NCI-H460 (cell line): ENCODE results near the gene CD6. TPM values are rescaled to one million over a fixed set of nuclear protein-coding genes. Genes with fewer than 3 reads are reported as not detected.
"Not testable (repeated sequence)": the region's sequence is repeated elsewhere in the genome, so short reads cannot be mapped to it uniquely, and the experiment has no call there.

Experiments used
- DNase-seq: peaks from one replicate; pipeline ENCODE4 v3.0.0-alpha.2; 2016; ENCODE audit warnings: low read depth; ENCODE audit errors: extremely low read depth
- total RNA-seq: library from RNA; depleted of rRNA; stranded (reverse); fragments of >200 nt; shearing (Covaris generic); gene quantifications from 2 replicates; pipeline ENCODE4 v1.2.3, GENCODE V29; 2014

The CD6 gene
- total RNA-seq, 1 experiment from 2014 or later = not detected

DNA sequence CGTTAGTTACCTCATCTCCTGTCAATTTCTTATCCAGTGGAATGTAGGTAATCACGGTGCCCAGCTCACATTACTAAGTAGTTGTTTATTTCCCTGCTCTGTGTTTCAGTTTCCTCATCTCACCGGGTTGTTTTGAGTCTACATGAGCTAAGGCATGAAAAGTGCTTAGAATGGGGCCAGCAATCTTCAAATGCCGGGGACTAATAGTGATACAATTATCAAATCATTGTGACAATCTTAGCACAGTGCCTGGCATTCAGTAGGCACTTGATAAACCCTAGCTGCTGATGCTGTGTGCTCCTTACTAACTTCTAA, 77.5 kb downstream of the CD6 start:
- no peak for DNase-seq

DNA sequence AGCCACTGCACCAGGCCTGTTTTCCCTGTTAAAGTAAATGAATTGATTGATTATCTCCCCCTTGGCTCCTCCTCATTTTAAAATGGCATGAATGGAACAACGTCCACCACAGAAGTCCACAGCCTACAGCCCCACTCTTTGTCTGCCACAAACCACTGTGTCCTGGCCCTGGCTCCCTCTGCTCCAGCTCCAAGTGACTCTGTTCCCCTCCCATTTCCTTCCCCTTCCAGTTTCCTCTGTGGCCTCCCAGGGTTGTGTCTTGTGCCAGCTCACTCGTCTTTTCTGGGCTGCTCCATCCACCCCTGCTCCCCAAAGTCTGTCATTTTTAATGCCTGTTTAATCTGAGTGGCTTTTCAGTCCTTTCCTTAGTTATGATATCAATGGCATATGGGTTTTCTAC, 78.4 kb downstream of the CD6 start:
- no peak for DNase-seq

DNA sequence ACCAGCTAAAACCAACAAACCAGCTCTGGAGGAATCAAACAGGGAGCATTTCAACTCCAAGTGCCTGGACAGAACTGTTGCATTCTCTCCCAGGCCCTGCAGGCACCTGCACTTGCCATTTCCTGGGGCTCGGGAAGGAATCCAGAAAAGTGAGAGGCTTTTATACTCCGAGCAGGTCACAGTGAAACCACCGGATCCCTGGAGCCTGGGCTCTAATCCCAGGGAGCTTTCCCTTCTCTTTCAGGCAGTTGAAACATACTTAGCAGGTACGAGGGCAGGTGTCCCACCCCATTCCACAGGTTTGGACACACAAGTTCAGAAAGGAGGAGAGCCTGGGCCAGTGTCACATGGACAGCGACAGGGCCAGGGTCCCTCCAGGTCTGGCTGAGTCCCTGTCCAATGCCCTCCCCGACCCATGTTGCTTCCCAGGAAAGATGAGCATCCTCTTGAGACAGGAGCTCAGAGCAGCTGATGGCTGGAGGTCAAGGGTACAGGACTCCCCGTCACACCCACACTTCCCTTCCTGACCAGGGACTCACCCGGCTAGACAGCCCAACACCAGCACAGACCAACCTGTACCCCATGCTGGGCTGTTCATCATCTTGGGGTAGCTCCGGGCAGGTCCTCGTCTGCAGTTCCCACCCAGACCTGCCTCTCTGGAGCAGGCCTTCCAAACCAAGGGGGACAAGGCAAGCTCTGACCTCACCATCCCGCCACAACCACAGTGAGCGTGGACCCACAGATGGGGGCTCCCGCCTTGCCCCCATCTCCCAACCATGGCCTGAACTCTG, 80.9 kb downstream of the CD6 start:
- DNase-seq = no peak

DNA sequence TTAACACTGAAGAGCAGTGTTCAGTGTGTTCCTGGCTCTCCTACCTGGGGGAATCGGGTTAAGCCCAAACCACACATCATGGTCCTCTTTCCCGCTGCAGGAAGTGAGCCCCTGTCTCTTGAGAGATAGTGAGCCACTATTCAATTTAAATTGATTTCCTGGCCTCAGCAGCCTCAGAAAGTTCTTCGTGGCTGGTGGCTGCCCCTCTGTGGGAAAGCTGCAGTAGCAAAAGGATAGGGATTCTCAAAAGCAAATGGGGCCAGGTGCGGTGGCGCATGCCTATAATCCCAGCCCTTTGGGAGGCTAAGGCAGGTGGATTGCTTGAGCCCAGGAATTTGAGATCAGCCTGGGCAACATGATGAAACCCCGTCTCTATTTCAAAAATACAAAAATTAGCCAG, 81.7 kb downstream of the CD6 start:
- DNase-seq = no peak

DNA sequence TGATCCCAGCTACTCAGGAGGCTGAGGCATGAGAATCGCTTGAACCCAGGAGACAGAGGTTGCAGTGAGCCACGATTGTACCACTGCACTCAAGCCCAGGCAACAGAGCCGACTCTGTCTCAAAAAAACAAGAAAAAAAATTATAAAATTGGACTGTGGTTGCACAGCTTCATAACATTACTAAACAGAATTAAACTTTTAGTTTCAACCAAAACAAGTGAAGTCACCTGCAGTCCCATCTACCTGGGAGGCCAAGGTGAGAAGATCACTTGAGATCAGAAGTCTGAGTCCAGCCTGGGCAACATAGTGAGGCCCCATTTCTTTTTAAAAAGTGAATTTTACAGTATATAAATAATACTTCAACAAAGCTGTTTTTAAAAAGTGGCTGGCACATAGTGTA, 83.0 kb downstream of the CD6 start:
- DNase-seq = no peak

DNA sequence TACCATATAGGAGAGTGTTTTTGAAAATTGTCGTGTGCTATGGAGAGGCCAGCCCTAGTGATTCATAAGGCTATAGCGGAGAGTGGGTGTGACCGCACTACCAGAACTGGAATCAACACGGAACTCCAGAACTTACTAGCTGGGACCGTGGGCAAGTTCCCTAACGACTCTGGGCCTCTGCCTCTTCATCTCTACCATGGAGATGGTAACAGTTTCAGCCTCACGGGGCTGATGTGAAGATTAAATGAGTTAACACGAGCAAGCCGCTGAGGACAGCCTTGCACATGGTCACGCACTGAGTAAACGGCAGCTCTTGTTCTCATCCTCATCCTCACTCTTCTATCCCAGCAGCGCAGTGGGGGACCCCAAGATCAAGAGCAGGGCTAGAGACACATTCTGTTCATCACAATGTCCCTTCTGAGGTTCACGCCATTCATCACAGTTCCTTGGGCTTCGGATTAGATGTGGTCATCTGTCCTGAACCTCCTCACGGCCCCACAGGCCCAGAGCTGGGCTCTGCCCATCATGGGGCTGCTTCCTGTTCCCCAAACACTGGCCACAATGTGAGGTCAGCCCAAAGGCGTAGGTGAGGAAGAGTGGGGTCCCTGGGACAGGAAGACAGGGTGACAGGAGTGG, 83.6 kb downstream of the CD6 start:
- DNase-seq = no peak

DNA sequence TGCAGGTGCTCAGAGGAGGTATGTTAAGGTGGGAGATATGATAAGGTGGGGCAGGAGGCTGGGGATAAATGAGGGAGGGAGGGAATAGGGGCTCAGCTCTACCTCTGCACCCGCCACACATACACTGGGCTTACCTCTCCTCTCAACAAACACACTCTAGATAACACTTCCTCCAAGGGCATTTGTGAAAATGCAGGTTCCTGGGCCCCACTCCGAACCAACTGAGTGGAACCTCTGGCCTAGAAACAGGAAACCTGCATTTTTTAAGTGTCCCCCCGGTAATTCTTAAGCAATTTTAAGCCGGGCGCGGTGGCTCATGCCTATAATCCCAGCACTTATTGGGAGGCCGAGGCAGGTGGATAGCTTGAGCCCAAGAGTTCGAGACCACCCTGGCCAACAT, 84.3 kb downstream of the CD6 start:
- DNase-seq = no peak

DNA sequence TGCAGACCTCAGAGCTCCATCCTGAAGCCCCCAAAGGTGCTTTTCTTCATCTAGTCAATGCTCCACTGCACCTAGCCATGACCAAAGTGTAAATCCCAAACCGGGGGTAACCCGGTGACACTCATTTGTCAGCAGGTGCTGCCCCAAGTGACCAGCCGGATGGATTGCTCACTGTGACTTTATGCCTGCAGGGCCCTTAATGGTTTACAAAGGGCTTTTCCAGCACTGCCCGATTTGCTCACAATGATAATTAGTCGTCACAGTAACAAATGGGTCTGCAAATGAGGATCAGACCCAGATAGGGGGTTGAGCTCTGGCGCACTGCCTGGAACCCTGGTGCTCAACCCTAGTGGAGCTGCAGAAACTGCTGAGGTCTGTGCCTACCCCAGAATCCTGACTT, 85.1 kb downstream of the CD6 start:
- no peak for DNase-seq

DNA sequence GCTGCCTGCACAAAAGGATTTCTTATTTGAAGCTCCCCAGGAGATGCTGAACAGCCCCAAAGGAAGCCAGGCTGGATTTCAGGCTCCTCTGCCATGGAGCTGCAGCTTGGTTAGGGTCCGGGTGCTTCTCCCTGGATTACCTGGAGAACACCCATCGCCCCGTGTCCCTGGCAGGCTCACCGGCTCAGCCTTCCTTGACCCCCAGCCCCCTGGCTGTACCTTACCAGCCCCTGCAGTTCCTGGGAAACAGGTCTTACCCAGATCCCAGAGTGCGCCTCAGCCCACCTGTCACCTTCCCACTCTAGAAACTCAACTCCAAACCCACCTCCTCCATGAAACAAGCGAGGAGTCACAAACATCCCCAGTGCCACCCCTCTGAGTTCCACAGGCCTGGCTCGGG, 85.5 kb downstream of the CD6 start:
- no peak for DNase-seq

DNA sequence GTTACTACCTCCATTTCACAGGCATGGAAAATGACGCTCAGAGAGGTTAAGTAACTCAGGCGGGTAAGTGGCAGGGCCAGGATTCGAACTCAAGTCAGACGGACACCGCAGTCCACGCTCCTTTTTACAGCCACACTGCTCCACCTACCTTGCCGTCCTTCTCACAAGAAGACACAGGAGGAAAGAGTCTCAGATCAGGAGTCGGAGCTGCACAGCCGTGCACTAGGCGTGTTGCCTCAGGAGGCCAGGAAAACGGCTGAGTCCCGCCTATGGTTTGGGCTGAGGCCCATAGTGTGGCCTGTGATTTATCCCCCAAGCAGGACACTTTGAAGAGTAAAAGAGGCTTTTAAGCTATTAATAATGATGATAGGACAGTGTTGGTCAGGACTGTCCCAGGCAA, 86.1 kb downstream of the CD6 start:
- DNase-seq = no peak

DNA sequence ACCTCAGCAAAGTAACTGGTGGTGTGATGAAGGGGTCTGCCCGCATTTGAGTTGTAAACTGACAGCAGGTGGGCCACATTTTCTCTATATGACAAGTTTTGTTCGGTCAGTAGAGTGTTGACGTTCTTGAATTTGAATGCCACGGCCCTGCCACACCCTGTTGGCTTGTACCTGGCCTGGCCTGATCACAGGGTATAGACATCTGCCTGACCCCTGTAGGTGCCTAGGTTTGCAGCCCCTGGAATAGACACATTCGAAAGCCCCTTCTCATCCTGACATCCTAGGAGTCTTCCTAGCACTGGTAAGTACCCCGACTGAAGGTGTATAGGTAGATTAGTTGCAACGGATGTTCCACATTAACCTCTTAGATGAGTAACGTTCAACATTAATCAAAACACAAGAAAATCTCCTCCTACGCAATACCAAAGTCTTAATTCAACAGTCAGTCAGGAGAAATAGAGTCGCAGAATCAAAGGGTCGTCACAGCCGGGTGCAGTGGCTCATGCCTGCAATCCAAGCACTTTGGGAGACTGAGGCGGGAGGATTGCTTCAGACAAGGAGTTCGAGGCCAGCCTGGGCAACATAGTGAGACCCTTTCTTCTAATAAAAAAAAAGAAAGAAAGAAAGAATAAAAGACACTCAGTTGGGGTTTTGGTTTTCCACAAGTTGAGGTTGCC, 87.2 kb downstream of the CD6 start:
- DNase-seq = no peak

DNA sequence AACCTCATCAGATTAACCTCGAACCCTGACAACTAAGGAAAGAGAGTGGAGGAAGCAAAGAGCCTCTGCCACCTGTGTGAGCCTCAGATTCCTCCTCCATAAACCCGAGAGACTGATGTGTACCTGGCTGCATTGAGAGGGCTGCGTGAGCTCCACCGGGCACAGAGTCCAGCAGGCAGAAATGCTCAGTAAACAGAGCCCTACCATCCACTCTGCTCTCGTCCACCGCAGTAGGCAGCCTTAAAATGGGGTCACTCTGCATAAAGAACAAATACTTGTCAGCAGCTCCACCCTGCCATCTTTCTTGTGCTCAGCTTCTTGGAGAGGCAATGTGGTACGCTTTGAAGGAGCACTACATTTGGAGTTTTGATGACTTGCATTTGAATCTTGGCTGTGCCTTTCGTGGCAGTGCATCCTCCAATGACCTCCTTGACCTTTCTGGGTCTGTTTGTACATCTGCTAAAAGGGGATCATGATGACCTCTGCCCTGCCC, 87.8 kb downstream of the CD6 start:
- DNase-seq = no peak

DNA sequence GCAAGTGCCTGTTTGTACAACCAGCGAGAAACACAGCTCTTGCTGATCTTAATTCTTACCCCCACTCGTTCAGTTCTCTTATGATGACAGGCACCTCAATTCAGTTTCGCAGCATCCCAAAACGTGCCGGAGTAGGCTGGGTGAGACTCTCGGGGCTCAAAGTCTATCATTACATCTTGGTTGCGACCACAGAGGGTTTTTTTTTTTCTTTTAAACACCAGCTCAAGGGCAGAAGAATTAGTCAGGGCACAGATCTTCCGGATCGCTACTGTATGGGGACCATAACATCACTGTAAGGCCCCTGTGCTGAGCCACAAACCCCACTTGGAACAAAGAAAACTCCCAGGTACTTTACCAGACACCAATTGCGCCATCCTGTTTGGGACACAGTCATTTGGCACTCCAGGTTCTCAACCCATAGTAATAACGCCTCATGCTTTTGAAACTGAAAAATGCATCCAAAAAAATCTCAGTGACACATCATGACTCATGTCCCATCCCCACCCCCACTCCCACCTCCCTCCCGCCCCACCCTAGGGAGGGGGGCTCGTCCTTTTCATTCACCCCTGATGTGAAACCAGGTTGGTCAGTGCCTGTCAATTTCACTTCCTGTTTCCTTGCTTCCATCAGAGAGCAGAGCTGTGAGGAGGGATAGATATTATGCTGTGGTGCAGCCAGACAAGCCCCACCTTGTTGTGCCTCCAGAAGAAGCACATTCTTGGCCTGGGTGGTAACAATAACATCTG, 89.8 kb downstream of the CD6 start:
- DNase-seq = no peak

DNA sequence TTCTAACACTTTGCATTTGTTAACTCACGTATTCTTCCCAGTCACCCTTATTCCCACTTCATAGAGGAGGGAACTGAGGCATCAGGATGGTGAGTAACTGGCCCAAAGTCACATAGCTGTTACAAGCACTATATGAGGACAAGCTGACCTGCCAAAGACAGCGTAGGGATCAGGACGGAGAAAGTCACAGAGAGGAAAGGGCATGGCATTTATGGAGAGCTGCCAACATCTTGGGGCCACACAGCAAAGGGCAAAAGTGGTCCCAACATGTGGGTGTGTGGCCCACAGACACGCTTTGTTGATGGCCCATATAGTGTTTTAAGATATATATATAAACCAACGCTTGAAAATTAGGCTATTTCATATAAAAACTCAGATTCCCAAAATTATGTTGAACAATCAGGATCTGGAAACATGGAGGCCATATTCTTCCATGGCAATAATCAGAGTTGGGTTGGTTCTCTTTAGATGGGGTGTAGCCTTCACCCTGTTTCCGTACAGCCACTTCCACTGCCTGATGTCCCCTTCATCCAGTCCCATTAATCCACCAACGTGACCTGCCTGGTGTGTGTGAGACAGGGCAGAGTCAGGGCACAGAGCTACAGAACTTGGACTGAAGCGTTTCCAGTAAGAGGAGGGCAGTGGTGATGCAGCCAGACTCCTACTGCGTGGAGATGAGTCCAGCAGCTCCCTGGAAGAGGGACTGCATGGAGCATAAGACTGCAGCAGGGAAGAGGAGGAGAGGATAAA, 90.9 kb downstream of the CD6 start:
- no peak for DNase-seq

DNA sequence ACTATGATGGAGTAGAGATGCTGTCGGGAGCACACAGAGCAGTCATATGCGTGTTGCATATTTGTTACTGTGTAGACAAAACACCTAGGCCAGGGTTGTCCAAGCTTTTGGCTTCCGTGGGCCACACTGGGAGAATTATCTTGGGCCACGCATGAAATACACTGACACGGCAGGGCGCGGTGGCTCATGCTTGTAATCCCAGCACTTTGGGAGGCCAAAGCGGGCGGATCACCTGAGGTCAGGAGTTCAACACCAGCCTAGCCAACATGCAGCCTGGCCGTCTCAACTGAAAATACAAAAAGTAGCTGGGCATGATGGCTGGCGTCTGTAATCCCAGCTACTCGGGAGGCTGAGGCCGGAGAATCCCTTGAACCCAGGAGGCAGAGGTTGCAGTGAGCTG, 93.8 kb downstream of the CD6 start:
- DNase-seq = not testable (repeated sequence)

DNA sequence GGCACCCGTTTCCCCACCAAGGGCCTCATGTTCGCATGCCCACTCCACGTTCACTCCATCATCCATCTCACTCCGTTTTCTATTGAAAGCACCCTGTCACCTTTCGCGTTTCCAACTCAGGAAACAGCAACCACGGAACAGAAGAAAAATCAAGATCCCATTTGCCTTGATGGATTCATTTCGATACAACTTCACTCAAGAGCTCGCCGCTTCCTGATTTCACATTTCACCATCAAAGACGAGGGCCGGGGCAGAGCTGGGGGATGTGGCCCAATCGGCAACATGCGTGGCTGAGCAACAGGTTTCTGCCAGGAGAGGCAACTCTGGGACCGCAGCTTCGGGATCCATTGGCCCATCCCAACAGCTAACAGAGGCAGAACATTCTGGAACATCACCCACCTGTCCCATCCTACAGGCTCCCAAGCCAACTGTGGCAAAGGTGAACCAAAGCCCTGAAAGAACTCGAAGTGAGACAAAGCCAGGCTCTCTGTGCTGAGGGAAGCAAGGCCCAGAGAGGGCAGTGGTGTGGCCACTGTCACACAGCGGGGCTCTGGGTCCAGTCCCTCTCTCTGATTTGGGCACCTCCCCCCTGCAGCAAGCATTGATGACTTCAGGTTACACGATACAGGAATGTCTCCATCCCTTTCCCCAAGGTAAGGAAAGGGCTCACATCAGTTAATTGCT, 94.6 kb downstream of the CD6 start:
- no peak for DNase-seq

DNA sequence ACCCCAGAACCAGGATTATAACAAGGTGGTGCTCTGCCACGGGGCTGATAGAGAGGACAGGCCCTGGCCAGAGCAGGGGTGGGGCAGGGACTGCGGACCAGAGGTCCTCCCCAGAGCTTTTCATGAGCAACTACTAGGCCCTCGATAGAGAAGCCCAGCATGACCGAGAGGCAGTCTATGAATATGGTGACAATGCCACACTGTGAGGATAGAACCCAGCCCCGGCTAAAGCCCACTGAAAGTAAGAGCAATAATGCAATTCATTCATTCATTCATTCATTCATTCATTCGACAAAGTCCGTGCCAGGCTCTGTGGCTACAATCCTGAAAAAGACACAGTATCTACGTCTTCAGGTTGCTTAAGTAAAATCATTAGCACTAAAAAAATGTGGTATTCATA, 95.2 kb downstream of the CD6 start:
- no peak for DNase-seq

DNA sequence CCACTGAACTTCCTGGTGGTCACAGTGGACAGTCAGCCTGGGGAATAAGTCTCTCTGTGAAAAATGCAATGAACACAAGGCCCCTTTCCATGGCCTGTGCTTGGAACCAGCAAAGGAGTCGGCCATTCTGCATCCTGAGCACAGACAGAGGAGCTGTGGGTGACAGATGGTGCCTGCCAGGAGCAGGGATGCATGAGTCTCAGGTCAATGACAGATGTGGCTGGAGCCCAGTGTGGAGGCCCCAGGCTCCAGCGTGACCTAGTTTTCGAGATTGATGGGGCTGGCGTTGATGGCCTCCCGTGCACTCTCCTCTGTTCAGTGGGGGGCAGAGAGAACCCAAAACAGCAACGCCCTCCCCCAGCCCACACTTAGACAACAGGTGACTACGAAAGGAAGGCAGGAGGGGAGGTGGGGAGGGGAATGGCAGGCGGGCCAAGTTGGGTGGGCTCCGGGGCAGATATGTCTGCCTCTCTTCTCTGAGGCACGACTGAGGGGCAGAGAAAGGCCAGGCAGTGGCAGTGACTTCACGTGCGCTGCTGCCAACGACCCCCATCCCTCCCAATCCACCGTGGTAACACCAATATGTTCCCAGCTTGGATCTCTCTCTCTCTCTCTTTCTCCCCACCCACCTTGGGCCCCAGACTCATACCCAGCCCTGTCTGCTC, 96.4 kb downstream of the CD6 start:
- DNase-seq = no peak

DNA sequence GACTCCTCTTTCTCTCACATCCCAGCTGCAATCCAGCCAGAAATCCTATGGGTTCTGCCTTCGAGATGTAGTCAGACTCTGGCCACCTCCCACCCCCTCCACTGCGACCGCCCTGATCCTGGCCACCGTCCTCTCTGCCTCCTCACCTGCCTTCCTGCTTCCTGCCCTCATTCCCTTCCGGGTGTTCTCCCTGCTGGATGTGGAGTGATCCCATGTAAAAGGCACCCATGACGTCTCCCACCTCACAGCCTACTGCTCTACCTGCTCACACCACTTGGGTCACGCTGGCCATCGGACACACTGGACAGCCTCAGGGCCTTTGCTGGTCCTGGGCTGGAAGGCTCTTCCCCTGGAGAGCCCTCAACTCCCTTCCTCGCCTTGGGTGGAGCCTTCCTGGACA, 97.1 kb downstream of the CD6 start:
- no peak for DNase-seq
